Brain microvascular endothelial cell (primary cell): Measurements from ENCODE around the gene L3MBTL3.

Source experiments
- DNase-seq: peaks from one replicate; pipeline ENCODE4 v3.0.0-alpha.2; 2020
- H3K27ac ChIP-seq: fragments of 250-450 bp; sonication (Bioruptor Pico); 2 replicates; pipeline ENCODE4 v1.5.1; 2020; ENCODE audit warnings: mild to moderate bottlenecking, moderate library complexity
- H3K27me3 ChIP-seq: fragments of 250-450 bp; sonication (Bioruptor Pico); replicated peaks from 2 replicates; pipeline ENCODE4 v1.5.1; 2020; ENCODE audit warnings: mild to moderate bottlenecking
- H3K36me3 ChIP-seq: fragments of 250-450 bp; sonication (Bioruptor Pico); replicated peaks from 2 replicates; pipeline ENCODE4 v1.5.1; 2020; ENCODE audit warnings: mild to moderate bottlenecking
- H3K4me3 ChIP-seq: 2 replicates; pipeline ENCODE4 v1.5.1; 2011; ENCODE audit warnings: low read depth, mild to moderate bottlenecking, control low read depth, low read length, moderate library complexity
- CTCF ChIP-seq: IDR thresholded peaks from 2 replicates; pipeline ENCODE4 v1.5.1; 2011; ENCODE audit warnings: low read depth, mild to moderate bottlenecking, moderate library complexity, low read length, control low read depth, inconsistent platforms; ENCODE audit errors: missing control alignments
- in situ Hi-C: cut with HindIII; loops from 2 replicates; pipeline ENCODE4 v1.10.0; 2017; ENCODE audit warnings: low sequenced_read_pairs, low pct_ligation_motif_present

The L3MBTL3 gene

GRCh38 chr6:130156908-130157307 lies 138.5 kb downstream of the L3MBTL3 start:
- H3K27me3 ChIP-seq, result no peaks in the 10 kb centered on the region
- no peaks in the 10 kb centered on the region for H3K36me3 ChIP-seq
- DNase-seq, result no peak
- no peak overlapping the region for H3K4me3 ChIP-seq
- in situ Hi-C loops, result no loop called here
- TF ChIP-seq CTCF, result no peak
- H3K27ac ChIP-seq, result no peak overlapping the region

- Histone ChIP-seq H3K27me3 (no peaks in the 10 kb centered on the region), H3K27ac (no peak overlapping the region), H3K36me3 (no peaks in the 10 kb centered on the region), H3K4me3 (no peak overlapping the region)
- no peak for TF ChIP-seq CTCF
- in situ Hi-C loops, result no loop called here
- DNase-seq, result no peak
Observed at GRCh38 chr6:130158056-130158455, 139.7 kb downstream of the L3MBTL3 start.

- no peaks in the 10 kb centered on the region for H3K27me3 ChIP-seq
- TF ChIP-seq CTCF, result no peak
- H3K36me3 ChIP-seq, result no peaks in the 10 kb centered on the region
- in situ Hi-C loops, result no loop called here
- DNase-seq, result no peak
- no peak overlapping the region for H3K27ac ChIP-seq
- no peak overlapping the region for H3K4me3 ChIP-seq
Observed at GRCh38 chr6:130158548-130158947, 140.2 kb downstream of the L3MBTL3 start.

GRCh38 chr6:130159956-130160355 lies 141.6 kb downstream of the L3MBTL3 start:
- TF ChIP-seq CTCF, result no peak
- no peak for DNase-seq
- Histone ChIP-seq H3K36me3 (no peaks in the 10 kb centered on the region), H3K4me3 (no peak overlapping the region), H3K27me3 (no peaks in the 10 kb centered on the region), H3K27ac (no peak overlapping the region)
- in situ Hi-C loops, result no loop called here

- no peak for DNase-seq
- H3K27me3 ChIP-seq, result no peaks in the 10 kb centered on the region
- no peaks in the 10 kb centered on the region for H3K36me3 ChIP-seq
- TF ChIP-seq CTCF, result no peak
- in situ Hi-C loops, result no loop called here
- H3K4me3 ChIP-seq, result no peak overlapping the region
- no peak overlapping the region for H3K27ac ChIP-seq
Observed at GRCh38 chr6:130161683-130162404, 143.5 kb downstream of the L3MBTL3 start.

- no peak for TF ChIP-seq CTCF
- no peaks in the 10 kb centered on the region for H3K36me3 ChIP-seq
- no peak overlapping the region for H3K4me3 ChIP-seq
- H3K27me3 ChIP-seq, result no peaks in the 10 kb centered on the region
- in situ Hi-C loops, result no loop called here
- DNase-seq, result no peak
- no peak overlapping the region for H3K27ac ChIP-seq
Observed at GRCh38 chr6:130162421-130162820, 144.0 kb downstream of the L3MBTL3 start.
